Endodermal cell (in vitro differentiated cells): ENCODE data around the gene RAB28. TPM values are rescaled to one million over a fixed set of nuclear protein-coding genes. Genes with fewer than 3 reads are reported as not detected.
A peak's percentile ranks its signal among the peaks of the same experiment; 100 is the strongest.

ENCODE experiments used
- DNase-seq: peaks from one replicate; pipeline ENCODE4 v3.0.0-alpha.2; 2017
- H3K27ac ChIP-seq: 2 replicates; pipeline ENCODE4 v1.5.1; 2013; ENCODE audit warnings: mild to moderate bottlenecking, low read depth, low read length, moderate library complexity
- H3K27me3 ChIP-seq: 2 replicates; pipeline ENCODE4 v1.6.1; 2013; ENCODE audit warnings: mild to moderate bottlenecking, low read length, moderate library complexity; ENCODE audit not compliant: insufficient read depth, control insufficient read depth, poor library complexity, severe bottlenecking
- H3K36me3 ChIP-seq: 2 replicates; pipeline ENCODE4 v1.7.0; 2013; ENCODE audit warnings: mild to moderate bottlenecking, low read length, moderate library complexity; ENCODE audit not compliant: control insufficient read depth, insufficient read depth
- H3K4me1 ChIP-seq: one replicate; pipeline ENCODE4 v1.7.0; 2013; ENCODE audit warnings: low read length; ENCODE audit not compliant: control insufficient read depth, insufficient read depth
- H3K4me3 ChIP-seq: 2 replicates; pipeline ENCODE4 v1.5.1; 2013; ENCODE audit warnings: mild to moderate bottlenecking, low read length, moderate library complexity
- H3K9ac ChIP-seq: 2 replicates; pipeline ENCODE4 v1.6.1; 2013; ENCODE audit warnings: mild to moderate bottlenecking, low read length, moderate library complexity; ENCODE audit not compliant: poor library complexity, severe bottlenecking; ENCODE audit errors: extremely low read depth
- H3K9me3 ChIP-seq: 2 replicates; pipeline ENCODE4 v1.6.1; 2013; ENCODE audit warnings: mild to moderate bottlenecking, low read length, moderate library complexity; ENCODE audit not compliant: control insufficient read depth
- H3K27ac Mint-ChIP-seq: 2 replicates; pipeline ENCODE4 v1.8.0; 2020; ENCODE audit warnings: mixed read lengths
- H3K27me3 Mint-ChIP-seq: 2 replicates; pipeline ENCODE4 v1.8.0; 2021; ENCODE audit warnings: mild to moderate bottlenecking, mixed read lengths; ENCODE audit not compliant: insufficient read depth
- H3K36me3 Mint-ChIP-seq: 2 replicates; pipeline ENCODE4 v1.8.0; 2020; ENCODE audit warnings: low read depth, mixed read lengths
- H3K4me1 Mint-ChIP-seq: 2 replicates; pipeline ENCODE4 v1.8.0; 2020; ENCODE audit warnings: mixed read lengths
- H3K4me3 Mint-ChIP-seq: 2 replicates; pipeline ENCODE4 v1.8.0; 2020; ENCODE audit warnings: mild to moderate bottlenecking, moderate library complexity, mixed read lengths
- H3K9me3 Mint-ChIP-seq: 2 replicates; pipeline ENCODE4 v1.8.0; 2020; ENCODE audit warnings: mild to moderate bottlenecking, mixed read lengths
- WGBS, 2 experiments: methylation state at CpG; one replicate each; pipeline versions ENCODE4 v1.1.5 to v1.1.7; 2013; ENCODE audit warnings: missing lambda C conversion rate in 2 of 2, mixed read lengths in 1 of 2; ENCODE audit not compliant: insufficient coverage in 1 of 2, insufficient read length in 1 of 2; 5-methylcytosine and 5-hydroxymethylcytosine counted together
- total RNA-seq, 2 donors: library from RNA; stranded (reverse); fragmentation: NEBNext Ultra II Directional in 1 of 2; extraction: Animal tissue kit (Norgen Biotek cat#: 25700) in 1 of 2; gene quantifications; 2 replicates in 1 of 2; 3 replicates in 1 of 2; pipeline ENCODE4 v1.2.1, GENCODE V29; 2021
- TF ChIP-seq, protein P1 (sequence below): fragments of 200-600 bp; sonication (generic); conservative IDR thresholded peaks from 2 replicates; pipeline ENCODE4 v1.5.0; 2021; ENCODE audit warnings: antibody characterized with exemption, mild to moderate bottlenecking

Gene RAB28
- total RNA-seq, 2 donors from 2014 or later, result 24.6 to 25.7 TPM

DNA sequence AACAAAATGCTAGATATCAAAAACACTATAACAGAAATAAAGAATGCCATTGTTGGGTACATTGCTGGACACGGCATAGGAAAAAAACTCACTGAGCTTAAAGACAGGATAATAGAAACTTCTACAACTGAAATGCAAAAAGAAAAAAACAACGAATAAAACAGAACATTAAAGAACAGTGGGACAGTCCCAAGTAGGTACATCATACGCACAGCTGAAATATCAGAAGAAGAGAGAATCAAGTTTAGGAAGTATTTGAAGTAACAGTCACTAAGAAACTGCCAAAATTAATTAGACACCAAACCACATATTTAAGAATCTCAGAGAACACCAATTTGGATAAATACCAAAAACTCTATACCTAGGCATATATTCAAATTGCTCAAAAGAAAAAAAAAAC is 19.2 kb downstream of the RAB28 start:
- Mint-ChIP-seq H3K9me3 (no peaks in the 10 kb centered on the region), H3K27ac (no peak overlapping the region), H3K4me1 (peaks cover 9% of the 10 kb centered on the region), H3K27me3 (no peaks in the 10 kb centered on the region), H3K4me3 (no peak overlapping the region), H3K36me3 (peaks cover 33% of the 10 kb centered on the region)
- TF ChIP-seq, protein P1, sequence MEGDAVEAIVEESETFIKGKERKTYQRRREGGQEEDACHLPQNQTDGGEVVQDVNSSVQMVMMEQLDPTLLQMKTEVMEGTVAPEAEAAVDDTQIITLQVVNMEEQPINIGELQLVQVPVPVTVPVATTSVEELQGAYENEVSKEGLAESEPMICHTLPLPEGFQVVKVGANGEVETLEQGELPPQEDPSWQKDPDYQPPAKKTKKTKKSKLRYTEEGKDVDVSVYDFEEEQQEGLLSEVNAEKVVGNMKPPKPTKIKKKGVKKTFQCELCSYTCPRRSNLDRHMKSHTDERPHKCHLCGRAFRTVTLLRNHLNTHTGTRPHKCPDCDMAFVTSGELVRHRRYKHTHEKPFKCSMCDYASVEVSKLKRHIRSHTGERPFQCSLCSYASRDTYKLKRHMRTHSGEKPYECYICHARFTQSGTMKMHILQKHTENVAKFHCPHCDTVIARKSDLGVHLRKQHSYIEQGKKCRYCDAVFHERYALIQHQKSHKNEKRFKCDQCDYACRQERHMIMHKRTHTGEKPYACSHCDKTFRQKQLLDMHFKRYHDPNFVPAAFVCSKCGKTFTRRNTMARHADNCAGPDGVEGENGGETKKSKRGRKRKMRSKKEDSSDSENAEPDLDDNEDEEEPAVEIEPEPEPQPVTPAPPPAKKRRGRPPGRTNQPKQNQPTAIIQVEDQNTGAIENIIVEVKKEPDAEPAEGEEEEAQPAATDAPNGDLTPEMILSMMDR, result no peak
- Histone ChIP-seq H3K27me3 (no peaks in the 10 kb centered on the region), H3K4me3 (no peak overlapping the region), H3K4me1 (no peaks in the 10 kb centered on the region), H3K9me3 (no peaks in the 10 kb centered on the region), H3K27ac (no peak overlapping the region), H3K36me3 (peaks cover 7% of the 10 kb centered on the region), H3K9ac (no peak overlapping the region)
- WGBS, 2 experiments, result 92% methylated on average over 3 of the region's 3 CpGs; no CpG with 5 or more reads in 1 of the 2 experiments
- no peak for DNase-seq

DNA sequence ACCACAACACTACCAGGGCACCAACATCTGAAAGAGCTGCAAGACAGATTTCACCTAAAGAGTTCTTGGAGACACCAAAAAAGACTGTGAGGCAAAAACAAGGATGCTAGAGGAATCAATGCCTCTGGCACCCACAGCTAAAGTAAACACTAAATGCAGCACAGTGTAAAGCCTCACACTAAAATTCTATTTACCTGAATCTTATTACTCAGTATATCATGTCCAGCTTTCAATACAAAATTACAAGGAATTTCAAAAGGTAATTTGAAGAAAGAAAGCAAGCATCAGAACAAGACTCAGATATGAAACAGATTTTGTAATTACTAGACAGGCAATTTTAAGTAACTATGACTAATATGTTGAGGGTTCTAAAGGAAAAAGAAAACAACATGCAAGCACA is 19.6 kb downstream of the RAB28 start:
- H3K27me3 ChIP-seq, result no peaks in the 10 kb centered on the region
- H3K9ac ChIP-seq, result no peak overlapping the region
- peaks cover 35% of the 10 kb centered on the region for H3K36me3 Mint-ChIP-seq
- TF ChIP-seq, protein P1, result no peak
- no peaks in the 10 kb centered on the region for H3K27me3 Mint-ChIP-seq
- H3K9me3 ChIP-seq, result no peaks in the 10 kb centered on the region
- H3K4me1 ChIP-seq, result no peaks in the 10 kb centered on the region
- H3K4me1 Mint-ChIP-seq, result peaks cover 9% of the 10 kb centered on the region
- H3K4me3 ChIP-seq, result no peak overlapping the region
- no peak overlapping the region for H3K4me3 Mint-ChIP-seq
- no peak overlapping the region for H3K27ac ChIP-seq
- no peak for DNase-seq
- peaks cover 4% of the 10 kb centered on the region for H3K36me3 ChIP-seq
- no peaks in the 10 kb centered on the region for H3K9me3 Mint-ChIP-seq
- peak overlapping the region; percentile 12 for H3K27ac Mint-ChIP-seq

GRCh38 chr4:13461191-13461905 is 22.8 kb downstream of the RAB28 start:
- peaks cover 31% of the 10 kb centered on the region for H3K36me3 Mint-ChIP-seq
- no peaks in the 10 kb centered on the region for H3K27me3 Mint-ChIP-seq

More at GRCh38 chr4:13461191-13461905, 22.8 kb downstream of the RAB28 start:
- no peak overlapping the region for H3K4me3 ChIP-seq
- H3K27ac ChIP-seq, result no peak overlapping the region
- no peak overlapping the region for H3K9ac ChIP-seq
- no peaks in the 10 kb centered on the region for H3K9me3 Mint-ChIP-seq
- no peak for DNase-seq
- H3K4me1 Mint-ChIP-seq, result peaks cover 9% of the 10 kb centered on the region
- no peaks in the 10 kb centered on the region for H3K9me3 ChIP-seq
- TF ChIP-seq, protein P1, result no peak
- H3K36me3 ChIP-seq, result peaks cover 12% of the 10 kb centered on the region
- no peaks in the 10 kb centered on the region for H3K4me1 ChIP-seq
- H3K27me3 ChIP-seq, result no peaks in the 10 kb centered on the region
- 95 to 96% methylated on average over 4 to 6 of the region's 6 CpGs for WGBS, 2 experiments
- H3K4me3 Mint-ChIP-seq, result no peak overlapping the region
- H3K27ac Mint-ChIP-seq, result no peak overlapping the region
